HG03460 (cell line): ENCODE results near the gene LRP8.

Experiments used
- ATAC-seq: cut with Tn5 transposase; IDR thresholded peaks from one replicate; pipeline ENCODE4 v1.9.1; 2021; ENCODE audit not compliant: unreplicated experiment

The LRP8 gene

DNA sequence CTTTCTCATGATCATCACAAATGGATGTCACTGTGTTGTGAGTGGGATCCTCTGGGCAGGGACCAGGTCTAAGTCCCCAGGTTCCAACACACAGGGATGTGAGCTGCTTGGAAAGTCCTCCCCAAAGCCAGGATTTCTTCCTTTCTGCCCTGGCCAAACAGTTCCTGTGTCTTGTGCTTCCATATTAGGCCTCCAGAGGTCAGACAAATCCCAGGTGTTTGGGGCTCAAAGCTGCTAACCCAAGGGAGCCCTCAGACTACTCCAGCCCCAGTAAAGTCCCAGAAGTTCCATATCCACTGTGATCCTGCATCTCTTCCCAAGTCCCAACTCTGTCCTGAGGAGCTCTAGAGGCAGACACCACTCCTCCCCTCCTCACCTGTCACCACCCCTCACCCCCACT lies 61.8 kb downstream of the LRP8 start:
- ATAC-seq: no peak

DNA sequence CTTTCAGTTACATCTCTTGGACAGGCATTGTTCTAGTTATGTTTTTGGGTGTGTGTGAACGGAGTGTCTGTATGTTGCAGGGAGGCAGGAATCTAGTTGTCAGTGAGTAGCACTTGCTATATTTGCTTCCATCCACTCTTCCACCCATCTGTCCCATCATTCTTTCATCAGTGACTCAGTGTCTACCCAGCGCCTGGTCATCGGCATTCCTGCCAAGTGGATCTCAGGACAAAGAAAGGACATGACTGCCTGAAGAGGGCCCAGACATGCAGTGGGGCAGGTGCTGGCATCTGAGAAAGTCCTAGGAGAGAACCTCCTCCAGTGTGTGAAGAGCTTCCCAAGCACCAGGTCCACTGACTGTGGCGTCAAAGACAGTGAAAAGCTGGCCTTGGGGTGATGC lies 62.3 kb downstream of the LRP8 start:
- no peak for ATAC-seq

DNA sequence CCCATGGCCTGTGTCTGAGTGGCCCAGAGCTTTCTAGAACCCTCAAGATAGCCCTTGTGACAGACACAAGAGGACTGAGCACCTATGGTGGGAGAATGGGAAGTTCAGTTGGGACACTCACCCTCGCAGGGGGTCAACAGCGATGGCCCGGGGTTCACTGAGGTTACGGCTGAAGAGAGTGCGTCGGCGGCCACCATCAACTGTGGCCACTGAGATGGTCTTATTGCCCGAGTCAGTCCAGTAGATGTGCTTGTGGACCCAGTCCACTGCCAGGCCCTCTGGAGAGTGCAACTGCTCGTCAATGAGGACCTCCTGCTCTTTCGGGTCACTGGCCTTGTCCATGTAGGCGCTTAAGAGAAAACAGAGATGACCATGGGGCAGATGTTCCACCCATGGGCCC lies 63.8 kb downstream of the LRP8 start:
- ATAC-seq: no peak

DNA sequence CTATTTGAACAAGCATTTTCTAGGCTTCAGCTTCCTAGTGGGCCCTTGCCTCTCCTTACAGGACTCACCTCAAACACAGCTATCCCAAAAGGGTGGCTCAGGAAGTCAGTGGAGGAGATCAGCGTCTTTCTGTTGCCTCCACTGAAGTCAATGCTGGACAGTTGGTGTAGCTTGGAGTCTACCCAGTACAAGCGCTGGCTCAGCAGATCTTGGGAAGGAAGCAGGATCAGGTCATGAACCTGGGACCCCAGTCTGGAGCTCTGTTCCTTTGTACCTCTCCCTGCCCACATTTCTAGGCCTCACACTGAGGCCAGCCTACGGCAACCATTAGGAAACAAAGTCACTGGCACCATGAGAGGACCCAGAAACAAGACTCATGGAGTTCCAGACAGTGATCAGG lies 65.9 kb downstream of the LRP8 start:
- no peak for ATAC-seq

DNA sequence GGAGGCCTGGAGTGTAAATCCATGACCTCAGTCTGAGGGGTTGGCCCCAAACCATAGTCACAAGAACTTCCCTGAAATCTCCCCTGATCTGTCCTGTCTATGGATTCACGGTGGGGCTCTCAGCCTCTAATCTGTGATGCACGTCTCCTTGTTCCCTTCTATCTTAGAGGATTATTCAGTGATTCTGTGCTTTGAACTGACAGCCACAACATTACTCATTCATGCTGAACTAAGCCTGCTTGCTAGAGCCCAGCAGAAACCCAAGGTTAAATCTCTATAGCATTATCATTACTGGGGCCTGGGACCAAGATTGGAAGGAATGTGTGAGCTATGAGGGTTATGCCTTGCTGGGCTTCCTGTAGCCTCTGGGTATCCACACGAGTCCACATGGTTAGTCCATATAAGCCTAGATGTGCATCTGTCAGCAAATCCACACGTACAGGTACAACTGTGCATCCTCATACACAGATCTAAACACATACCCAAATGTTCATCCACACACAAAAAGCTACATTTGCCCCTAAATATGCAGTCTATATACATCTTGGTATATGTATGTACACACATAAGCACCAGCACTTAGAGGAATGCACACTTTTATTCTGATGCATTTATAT lies 67.1 kb downstream of the LRP8 start:
- no peak for ATAC-seq

DNA sequence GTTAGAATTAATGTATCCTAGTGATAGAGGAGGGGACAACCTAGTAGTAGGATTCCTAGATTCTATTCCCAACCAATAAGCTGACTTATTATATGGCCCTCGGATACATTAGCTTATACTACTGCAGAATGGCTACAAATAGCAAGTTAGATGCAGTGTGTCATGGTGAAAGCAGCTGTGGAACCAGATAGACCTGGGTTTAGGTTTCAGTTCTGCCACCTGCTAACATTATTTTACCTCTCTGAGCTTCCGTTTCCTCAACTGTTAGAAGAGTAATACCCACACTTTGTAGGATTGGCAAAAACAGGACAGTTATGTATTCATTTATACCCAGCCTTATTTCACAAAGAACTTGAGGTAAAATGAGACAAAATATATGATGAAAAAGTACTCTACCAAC lies 67.9 kb downstream of the LRP8 start:
- no peak for ATAC-seq

DNA sequence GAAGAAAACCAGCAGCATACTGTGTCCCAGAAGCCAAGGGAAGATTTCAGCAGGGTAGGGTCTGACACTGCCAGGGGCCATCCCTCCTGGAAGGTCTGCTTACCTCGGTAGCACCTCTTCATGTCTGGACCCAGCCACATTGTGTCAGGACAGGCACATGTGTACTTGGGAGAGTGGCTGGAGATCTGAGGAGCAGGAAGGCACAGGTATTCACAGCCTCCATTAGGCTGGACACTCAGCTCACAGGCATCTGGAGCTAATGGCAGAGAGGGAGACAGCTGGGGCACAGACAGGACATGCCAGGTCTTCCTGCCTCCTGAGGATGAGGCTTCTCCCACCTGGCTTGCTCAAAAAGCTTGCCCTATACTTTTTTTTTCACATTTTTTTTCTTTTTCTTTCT lies 69.7 kb downstream of the LRP8 start:
- no peak for ATAC-seq

DNA sequence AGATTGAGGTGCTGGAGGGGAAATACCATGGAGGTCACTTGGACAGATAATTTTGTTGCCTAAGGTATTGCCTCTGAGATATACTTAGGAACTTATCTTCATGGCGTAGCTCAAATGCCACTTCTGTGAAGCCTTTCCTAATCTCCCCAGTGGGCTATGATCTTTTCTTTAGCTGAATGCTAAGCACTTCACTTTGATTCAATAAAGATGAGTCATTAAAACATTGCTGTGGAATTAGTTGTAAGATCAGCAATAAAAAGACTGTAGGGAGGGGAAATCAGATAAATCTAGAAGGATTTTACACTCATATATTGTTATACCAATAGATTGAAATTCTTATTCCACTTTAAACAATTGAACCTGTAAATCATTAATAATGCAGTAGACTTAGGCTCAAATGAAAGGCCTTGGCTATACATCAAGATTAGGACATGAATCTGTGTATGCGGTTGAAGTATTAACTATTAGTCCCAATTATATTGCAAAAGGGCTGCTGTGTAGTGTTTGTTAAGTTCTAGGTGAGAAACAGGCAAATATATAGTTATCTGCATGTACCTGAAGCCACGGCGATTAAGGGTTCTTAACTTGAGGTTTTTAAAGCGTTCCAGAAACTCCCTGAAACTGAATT lies 70.3 kb downstream of the LRP8 start:
- ATAC-seq: no peak

DNA sequence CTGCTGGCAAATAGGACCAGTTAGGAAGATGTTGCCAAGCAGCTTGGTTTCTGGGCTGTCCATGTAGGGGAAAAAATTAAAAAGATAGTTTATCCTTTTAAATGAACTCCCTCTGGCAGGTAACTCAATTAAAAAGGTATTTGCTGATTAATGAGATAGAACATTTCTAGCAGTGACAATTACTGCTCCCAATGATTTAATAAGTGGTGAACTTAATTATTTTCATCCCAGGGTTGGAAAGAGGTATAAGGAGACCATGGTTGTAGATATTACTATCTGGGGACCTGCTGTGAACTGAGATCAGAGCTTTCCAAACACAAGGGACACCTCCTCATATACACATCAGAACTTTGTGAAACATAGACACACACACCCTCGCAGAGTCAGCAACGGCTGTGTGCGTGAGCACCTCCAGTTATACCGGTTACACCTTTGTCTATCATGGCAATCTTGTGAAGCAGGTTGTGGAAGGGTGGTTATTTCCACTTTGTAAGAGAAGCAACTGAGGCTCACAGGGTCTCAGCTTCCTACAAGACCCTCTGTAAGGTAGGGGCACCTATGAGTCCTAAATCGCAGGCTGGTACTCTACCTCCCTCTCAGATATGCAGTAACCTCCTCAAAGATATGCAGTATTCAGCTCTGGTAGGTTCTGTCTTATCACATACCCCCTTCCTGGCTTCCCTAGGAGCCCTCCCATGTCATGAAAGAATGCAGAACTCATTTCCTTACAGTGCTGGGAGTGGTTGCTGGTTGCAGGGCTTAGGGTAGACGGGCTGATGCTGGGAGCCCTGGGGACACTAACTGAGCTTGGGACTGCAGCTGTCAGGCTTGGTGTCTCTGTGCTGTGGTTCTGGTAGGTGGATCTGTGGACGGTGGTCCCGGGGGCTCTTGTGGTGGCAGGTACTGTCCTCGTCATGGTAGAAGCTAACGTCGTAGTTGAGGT lies 71.1 kb downstream of the LRP8 start:
- ATAC-seq: no peak

DNA sequence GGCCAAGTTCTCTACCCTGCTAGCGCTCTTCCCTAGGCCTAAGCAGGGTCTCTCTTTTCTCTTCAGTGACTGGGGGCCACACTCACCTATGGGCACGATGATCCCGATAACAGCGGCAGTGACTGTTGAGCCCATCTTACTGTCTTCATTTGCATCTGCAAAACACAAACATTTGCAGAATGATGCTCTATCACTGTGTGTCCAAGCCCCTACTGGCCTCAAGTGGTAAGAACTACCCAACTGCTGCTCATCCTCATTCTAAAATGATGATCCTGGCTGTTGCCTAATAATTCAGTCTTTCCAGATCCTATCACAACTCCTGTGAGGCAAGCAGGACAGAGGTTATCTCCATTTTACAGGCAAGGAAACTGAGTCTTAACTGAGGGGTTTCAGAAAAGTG lies 72.8 kb downstream of the LRP8 start:
- ATAC-seq: no peak

DNA sequence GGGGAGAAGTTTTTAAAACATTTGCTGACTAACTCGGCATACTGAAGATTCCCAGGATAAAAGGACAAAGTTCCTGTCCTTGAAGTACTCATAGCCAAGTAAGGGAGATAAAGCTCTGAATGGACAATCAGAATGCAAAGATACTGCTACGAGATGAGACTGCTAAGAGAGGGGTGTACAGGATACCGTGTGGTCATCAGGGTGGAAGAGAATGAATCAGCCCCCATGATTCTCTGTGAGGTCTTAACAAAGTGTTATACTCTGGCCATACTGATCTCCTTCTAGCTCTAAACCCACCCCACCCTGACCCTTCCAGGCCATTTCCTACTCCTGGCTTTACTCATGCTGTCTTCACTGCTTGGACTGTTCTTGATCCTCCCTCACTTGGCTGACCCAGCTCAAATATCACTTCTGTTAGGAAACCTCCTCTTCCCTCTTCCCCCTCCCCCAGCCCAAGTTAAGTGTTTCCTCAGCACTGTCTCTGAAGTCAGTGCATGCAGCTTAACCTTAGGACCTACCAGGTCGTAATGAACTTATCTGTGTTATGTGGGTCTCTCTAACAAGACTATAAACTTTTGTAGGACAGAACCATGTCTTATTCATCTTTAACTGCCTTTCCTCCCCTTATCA lies 73.7 kb downstream of the LRP8 start:
- ATAC-seq: no peak

DNA sequence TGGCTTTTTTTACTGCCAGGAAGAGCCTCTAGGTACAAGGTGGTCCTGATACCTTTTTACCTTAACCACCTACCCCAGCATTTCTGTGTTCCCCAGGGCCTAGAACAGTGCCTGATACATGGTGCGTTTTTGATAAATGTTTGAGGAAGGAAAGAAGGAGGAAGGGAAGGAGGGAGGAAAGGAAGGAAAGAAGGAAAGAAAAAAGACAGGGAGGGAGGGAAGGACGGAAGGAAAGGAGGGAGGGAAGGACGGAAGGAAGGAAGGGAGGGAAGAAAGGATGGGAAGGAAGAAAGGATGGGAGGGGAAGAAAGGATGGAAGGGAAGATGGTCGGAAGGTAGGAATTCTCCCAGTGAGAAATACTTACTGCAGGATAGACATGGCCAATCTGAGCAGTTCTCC lies 77.5 kb downstream of the LRP8 start:
- ATAC-seq: no peak

DNA sequence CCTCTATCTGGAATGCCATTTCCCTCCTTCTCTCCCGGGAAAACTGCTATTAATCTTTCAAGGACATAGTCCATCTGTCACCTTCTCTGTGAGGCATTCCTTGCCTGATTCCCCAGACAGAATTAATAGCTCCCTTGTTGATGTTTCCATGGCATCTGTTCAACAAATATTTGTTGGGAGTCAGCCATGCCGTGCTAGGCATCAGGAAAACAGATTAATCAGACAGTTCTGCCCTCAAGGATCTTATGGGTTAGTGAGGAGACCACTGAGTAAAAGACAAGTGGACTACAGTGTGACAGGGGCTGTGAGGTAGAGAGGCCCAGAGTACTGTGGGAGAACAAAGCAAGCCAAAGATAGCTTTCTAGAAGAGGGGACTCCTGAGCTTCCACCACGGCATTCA lies 78.2 kb downstream of the LRP8 start:
- no peak for ATAC-seq

DNA sequence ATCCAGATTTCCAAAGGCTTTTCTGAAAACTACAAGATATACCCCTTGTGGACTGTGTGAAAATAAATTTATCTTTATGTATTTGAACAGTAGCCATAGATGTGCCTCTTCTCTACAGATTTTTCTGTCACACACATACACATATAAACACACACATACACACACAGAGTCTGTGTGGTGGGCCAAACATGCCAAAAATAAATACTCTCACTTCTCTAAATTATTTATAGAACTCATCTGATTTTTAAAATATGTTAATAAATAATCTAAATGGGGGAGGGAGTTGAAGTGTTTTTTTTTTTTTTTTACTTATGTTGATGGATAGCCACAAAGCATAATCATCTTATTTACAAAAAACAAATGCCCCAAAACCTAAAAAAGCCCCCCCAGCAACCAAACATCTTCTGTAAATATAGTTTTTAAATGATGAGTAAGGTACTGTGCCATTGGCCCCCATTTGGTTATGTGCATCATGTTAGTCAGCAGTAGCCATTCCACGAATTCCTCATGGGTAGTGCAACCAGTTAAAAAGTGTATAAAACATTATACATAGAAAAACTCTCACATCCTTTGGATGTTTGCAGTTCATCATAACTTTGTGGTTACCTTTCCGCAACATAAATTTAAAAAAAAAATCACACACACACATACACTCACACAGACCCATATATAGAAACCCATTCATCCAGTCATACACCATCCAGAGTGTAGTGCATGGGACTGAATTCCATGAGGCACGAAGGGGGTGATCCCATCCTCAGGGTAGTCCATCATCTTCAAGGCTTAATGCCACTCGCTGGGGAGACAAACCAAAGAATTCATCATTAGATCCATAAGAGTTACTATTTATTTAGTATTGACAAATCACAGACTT lies 81.4 kb downstream of the LRP8 start:
- ATAC-seq: no peak

DNA sequence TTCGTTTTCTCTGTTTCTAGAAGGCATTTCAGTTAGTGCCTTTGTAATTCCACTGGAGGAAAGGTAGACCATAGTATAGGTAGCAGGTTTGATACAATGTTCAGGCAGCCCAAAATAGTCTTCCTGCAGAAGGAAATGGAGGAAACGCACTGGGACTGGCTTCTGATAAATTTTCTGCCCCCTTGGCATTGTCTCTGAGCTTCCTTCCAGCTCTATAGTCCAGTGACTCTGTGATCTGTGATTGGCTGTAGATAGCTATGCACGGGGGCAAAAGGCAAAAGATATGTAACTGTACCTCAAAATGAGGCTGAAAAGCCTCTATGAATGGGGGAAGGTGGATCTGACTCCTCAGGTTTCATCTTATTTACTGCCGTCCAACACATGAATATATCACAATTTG lies 83.7 kb downstream of the LRP8 start:
- no peak for ATAC-seq

DNA sequence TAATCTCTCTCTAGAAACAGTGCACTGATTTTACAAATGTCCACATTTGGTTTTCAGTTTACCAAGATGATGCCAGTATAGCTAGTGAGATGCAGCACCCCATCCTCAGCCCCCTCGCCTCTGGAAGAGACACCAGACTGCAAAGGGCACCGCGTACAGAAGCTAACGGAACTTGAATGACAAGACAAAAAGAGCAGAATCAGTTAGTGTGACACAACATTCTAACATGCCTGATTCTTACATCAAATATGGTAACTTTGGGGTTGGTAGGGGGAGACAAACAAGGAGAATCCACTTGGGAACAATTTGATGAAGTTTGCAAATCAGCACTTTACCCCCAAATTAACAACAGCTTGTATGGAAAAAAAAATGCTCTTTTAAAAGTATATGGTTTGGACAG lies 85.5 kb downstream of the LRP8 start:
- ATAC-seq: no peak

DNA sequence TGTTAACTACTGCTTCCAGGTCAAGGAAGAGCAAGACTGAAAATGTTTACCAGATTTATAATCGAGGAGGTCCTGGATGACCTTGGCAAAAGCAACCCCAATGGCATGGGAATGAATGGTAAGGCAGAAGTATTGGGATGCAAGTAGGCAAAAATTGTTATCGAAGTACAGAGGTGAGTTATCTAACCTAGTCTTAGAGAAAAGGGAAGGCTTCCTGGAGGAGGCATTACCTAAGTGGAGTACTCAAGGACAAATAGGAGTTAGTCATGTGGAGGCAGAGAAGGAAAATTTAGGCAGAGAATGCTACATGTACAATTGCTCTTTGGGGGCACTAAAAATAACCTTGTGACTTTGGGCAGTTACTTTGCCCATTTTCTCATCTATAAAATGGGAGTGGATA lies 86.0 kb downstream of the LRP8 start:
- ATAC-seq: no peak

DNA sequence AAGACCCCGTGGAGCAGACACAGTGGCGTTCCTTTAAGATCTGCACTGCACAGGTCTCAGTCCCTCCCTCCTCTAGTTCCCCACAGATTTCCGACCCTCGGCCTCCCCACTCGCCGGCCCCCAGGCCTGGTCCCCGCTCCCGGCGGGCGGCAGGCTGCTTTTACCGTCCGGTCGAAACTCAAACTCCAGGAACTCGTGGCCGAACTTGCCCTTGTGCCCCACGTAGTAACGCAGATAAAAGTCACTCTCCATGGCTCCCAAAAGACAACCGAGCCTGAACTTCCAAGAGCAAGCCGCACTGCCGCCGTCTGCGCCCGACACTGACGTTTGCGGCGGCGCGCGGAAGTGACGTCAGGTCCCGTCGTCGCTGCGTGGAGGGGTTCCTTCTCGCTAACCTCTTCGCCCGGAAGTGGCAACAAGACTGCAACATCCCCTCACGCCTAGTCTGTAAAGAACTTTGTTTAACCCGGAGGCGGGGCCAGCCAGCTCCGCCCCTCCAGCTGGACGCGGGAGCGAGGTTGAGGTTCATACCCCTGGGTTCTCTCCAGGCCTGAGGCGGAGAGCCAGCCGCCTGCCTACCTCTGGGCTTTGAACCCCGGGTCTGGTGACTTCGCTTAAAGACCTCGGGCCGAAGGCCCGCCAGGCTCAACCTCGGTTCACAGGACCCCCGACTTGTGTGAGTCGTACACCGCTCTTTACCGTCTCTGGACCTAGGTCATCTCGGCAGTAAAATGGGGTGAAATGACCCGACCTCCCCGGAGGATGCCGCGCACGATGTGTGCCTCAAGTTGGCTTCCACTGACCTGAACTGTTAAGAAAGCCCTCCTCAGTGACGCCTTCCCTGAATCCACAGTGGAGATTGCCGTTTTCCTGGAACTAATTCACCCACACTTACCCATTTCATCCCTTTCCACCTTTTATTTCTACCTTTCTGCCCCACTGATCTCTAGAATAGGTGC lies 89.4 kb downstream of the LRP8 start, which contains the start of gene MAGOH:
MAGOH (minus strand) TSS at position 322 of the 959 bp plus-strand sequence; CDS start at position 252, 70 bp downstream.
- peak; percentile 99 for ATAC-seq

DNA sequence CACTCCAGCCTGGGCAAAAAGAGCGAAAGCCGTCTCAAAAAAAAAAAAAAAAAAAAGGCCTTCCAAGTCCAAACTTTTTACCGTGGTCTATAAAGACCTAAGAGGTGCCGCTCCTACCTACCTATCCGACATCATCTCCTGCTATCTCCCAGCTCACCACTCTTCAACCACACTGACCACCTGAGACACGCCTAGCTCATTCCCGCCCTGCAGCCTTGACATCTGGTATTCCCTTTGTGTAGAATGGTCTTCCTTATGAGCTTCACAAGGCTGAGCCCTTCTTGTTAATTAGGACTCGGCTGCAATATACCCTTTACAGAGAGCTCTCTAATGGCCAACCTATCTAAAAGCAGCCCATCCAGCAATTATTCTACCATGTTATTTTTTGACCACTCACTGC lies 90.2 kb downstream of the LRP8 start:
- no peak for ATAC-seq

DNA sequence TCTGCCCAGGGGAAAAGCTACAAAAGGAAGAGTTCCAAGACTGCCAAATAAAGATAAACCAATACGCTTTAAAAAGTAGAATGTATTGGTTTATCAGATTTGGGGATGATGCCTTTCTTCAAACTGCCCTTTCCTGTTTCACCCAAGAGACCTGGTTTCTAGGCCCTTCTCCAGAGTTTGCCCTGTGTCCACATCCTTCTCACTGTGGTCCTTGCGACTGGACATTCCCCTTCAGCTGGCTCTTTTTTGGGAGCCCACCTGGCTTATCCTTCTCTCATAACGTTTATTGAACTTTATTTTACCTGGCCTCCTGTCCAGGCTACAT lies 106.9 kb downstream of the LRP8 start:
- ATAC-seq: no peak
